DND-41 (cell line): ENCODE data around the gene IQSEC1.

Experiments used
- CTCF ChIP-seq: IDR thresholded peaks from 2 replicates; pipeline ENCODE4 v1.5.1; 2012; ENCODE audit warnings: borderline replicate concordance, low read length, moderate library complexity, mild to moderate bottlenecking; ENCODE audit not compliant: poor library complexity, severe bottlenecking; ENCODE audit errors: extremely low read depth
- EZH2 ChIP-seq: IDR thresholded peaks from 3 replicates; pipeline ENCODE4 v1.6.1; 2012; ENCODE audit warnings: borderline replicate concordance, low read depth, mild to moderate bottlenecking, moderate library complexity, low read length, inconsistent platforms; ENCODE audit not compliant: severe bottlenecking

GRCh38 chr3:13025778-13026518 lies 47.3 kb downstream of the IQSEC1 start:
- no peak for TF ChIP-seq CTCF
- no peak for TF ChIP-seq EZH2
